Caki2 (cell line): ENCODE results near the gene ALKAL2. TPM values are rescaled to one million over a fixed set of nuclear protein-coding genes. Genes with fewer than 3 reads are reported as not detected.

Experiments
- DNase-seq: peaks from one replicate; pipeline ENCODE4 v3.0.0-alpha.2; 2015; ENCODE audit warnings: low read depth
- in situ Hi-C: cut with HindIII; loops from 2 replicates; pipeline ENCODE4 v1.10.0; 2016; ENCODE audit warnings: low sequenced_read_pairs, low pct_unique_long_range_greater_than_20kb, mixed read lengths
- total RNA-seq: library from RNA; depleted of rRNA; stranded (reverse); fragments of >200 nt; shearing (Covaris generic); gene quantifications from 2 replicates; pipeline ENCODE4 v1.2.3, GENCODE V29; 2014; ENCODE audit warnings: low replicate concordance

Gene ALKAL2
- total RNA-seq, 1 experiment from 2014 or later, result 2.0 TPM

DNA sequence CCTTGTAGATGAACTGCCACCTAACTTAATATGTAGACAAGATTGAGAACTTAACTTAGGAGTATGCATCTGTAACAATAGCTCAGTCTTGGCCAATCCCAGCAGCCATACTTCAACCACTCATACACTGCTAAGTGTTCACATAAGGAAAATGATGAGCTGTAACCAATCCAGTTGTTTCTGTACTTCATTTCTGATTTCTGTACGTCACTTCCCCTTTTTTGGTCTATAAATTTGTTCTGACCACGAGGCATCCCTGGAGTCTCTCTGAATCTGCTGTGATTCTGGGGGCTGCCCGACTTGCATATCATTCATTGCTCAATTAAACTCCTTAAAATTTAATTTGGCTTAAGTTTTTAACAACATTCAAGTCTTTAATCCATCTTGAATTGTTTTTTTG lies 30.5 kb downstream of the ALKAL2 start:
- no peak for DNase-seq
- in situ Hi-C loops, result no loop called here

DNA sequence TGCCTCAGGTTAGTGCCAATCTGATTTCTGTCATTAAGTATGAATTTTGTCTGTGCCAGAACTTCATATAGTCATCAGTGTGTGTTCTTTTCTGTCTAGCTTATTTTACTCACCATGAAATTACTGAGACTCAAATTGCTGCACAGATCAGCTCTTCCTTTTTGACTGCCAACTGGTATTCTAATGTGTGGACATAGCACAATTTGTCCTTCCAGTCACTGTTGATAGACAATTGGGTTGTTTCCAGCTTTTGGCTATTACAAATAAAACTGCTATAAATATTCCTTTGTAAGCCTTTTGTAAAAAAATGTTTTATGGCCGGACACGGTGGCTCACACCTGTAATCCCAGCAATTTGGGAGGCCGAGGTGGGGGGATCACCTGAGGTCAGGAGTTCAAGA lies 31.8 kb downstream of the ALKAL2 start:
- no peak for DNase-seq
- in situ Hi-C loops, result no loop called here

DNA sequence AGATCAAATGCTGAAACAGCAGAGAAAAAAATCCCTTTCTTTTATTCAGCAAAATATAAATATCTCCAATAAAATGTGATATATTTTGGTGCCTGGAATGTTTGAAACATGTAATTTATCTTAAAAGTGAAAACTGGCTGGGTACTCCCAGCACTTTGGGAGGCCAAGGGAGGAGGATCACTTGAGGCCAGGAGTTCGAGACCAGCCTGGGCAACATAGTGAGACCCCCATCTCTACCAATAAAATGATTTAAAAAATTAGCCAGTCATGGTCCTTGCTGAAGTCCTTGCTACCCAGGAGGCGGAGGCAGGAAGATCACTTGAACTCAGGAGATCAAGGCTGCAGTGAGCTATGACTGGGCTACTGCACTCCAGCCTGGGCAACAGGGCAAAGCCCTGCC lies 32.7 kb downstream of the ALKAL2 start:
- in situ Hi-C loops, result no loop called here
- DNase-seq, result no peak

- in situ Hi-C loops, result no loop called here
Measured at GRCh38 chr2:254241-254640, 33.6 kb downstream of the ALKAL2 start.

GRCh38 chr2:253202-253638 lies 34.7 kb downstream of the ALKAL2 start:
- no peak for DNase-seq
- in situ Hi-C loops, result no loop called here

More at GRCh38 chr2:254241-254640, 33.6 kb downstream of the ALKAL2 start:
- peak; percentile 59 for DNase-seq

GRCh38 chr2:252001-252602 lies 35.8 kb downstream of the ALKAL2 start:
- in situ Hi-C loops, result no loop called here
- no peak for DNase-seq

GRCh38 chr2:249538-250042 lies 38.3 kb downstream of the ALKAL2 start:
- in situ Hi-C loops, result no loop called here
- DNase-seq, result no peak

GRCh38 chr2:248724-249123 lies 39.2 kb downstream of the ALKAL2 start:
- no peak for DNase-seq
- in situ Hi-C loops, result no loop called here

GRCh38 chr2:246489-247144 lies 41.3 kb downstream of the ALKAL2 start:
- in situ Hi-C loops, result no loop called here
- DNase-seq, result peak; percentile 40

- DNase-seq, result no peak
- in situ Hi-C loops, result no loop called here
Measured at GRCh38 chr2:244547-244946, 43.3 kb downstream of the ALKAL2 start.

GRCh38 chr2:238869-239268 lies 49.0 kb downstream of the ALKAL2 start:
- DNase-seq, result no peak
- in situ Hi-C loops, result no loop called here

GRCh38 chr2:238431-238830 lies 49.5 kb downstream of the ALKAL2 start:
- DNase-seq, result no peak
- in situ Hi-C loops, result no loop called here

DNA sequence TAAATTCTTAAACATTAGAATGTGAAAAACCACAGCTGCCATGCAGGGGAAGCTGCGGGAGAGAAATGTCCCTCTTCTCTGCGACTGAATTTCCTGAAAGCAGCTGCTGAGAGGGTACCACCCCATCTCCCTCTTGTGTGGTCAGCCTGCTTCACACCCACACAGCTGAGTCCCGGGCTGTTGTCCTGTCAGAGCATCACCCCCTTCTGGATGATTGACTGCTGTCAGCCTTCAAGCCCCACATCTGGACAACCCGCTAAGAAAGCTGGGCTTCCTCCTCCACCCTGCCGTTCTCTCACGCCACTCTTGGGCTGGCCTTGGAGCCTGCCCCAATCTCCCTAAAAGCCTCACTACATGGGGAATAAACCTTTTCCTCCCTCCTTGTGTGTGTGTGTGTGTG lies 50.0 kb downstream of the ALKAL2 start:
- no peak for DNase-seq
- in situ Hi-C loops, result no loop called here

- in situ Hi-C loops, result no loop called here
- DNase-seq, result no peak
Measured at GRCh38 chr2:236993-237539, 50.8 kb downstream of the ALKAL2 start.

GRCh38 chr2:234421-234820 lies 53.5 kb downstream of the ALKAL2 start:
- DNase-seq, result no peak
- in situ Hi-C loops, result no loop called here

- DNase-seq, result no peak
- in situ Hi-C loops, result no loop called here
Measured at GRCh38 chr2:233030-233429, 54.9 kb downstream of the ALKAL2 start.

- DNase-seq, result no peak
Measured at GRCh38 chr2:231521-232185, 56.2 kb downstream of the ALKAL2 start.

More at GRCh38 chr2:231521-232185, 56.2 kb downstream of the ALKAL2 start:
- in situ Hi-C loops, result no loop called here
